IMR-90 (cell line): Measurements from ENCODE around the gene AHSG.

Experiments used
- BHLHE40 ChIP-seq: fragments of 150-350 bp; IDR thresholded peaks from 2 replicates; pipeline ENCODE4 v1.6.1; 2016; ENCODE audit warnings: mild to moderate bottlenecking, low read depth, low read length
- CEBPB ChIP-seq: IDR thresholded peaks from 2 replicates; pipeline ENCODE4 v1.6.1; 2012; ENCODE audit warnings: low read depth, low read length, improper control_type of control experiment
- CTCF ChIP-seq: conservative IDR thresholded peaks from 2 replicates; pipeline ENCODE4 v1.5.1; 2012; ENCODE audit warnings: mild to moderate bottlenecking, low read depth, low read length, improper control_type of control experiment
- FOS ChIP-seq: fragments of 150-350 bp; IDR thresholded peaks from 2 replicates; pipeline ENCODE4 v1.6.1; 2016; ENCODE audit warnings: low read depth, low read length
- MAFK ChIP-seq: IDR thresholded peaks from 2 replicates; pipeline ENCODE4 v1.6.1; 2012; ENCODE audit warnings: low read depth, low read length, improper control_type of control experiment
- MXI1 ChIP-seq: IDR thresholded peaks from 2 replicates; pipeline ENCODE4 v1.6.1; 2012; ENCODE audit warnings: low read depth, mild to moderate bottlenecking, low read length, moderate library complexity, borderline replicate concordance
- NFE2L2 ChIP-seq: fragments of 150-350 bp; IDR thresholded peaks from 2 replicates; pipeline ENCODE4 v1.6.1; 2016; ENCODE audit warnings: low read depth, mild to moderate bottlenecking, low read length
- POLR2A ChIP-seq: IDR thresholded peaks from 2 replicates; pipeline ENCODE4 v1.6.1; 2012; ENCODE audit warnings: mild to moderate bottlenecking, low read depth, low read length
- RAD21 ChIP-seq: IDR thresholded peaks from 2 replicates; pipeline ENCODE4 v1.6.1; 2012; ENCODE audit warnings: low read length, improper control_type of control experiment
- RCOR1 ChIP-seq: IDR thresholded peaks from 2 replicates; pipeline ENCODE4 v1.6.1; 2012; ENCODE audit warnings: mild to moderate bottlenecking, low read length, improper control_type of control experiment; ENCODE audit not compliant: insufficient replicate concordance
- RFX5 ChIP-seq: IDR thresholded peaks from 2 replicates; pipeline ENCODE4 v1.8.0; 2012; ENCODE audit warnings: low read depth, mild to moderate bottlenecking, low read length, moderate library complexity
- SMC3 ChIP-seq: fragments of 150-350 bp; IDR thresholded peaks from 2 replicates; pipeline ENCODE4 v1.6.1; 2016; ENCODE audit warnings: low read depth, mild to moderate bottlenecking, antibody characterized with exemption, low read length, moderate library complexity
- USF2 ChIP-seq: fragments of 150-350 bp; IDR thresholded peaks from 2 replicates; pipeline ENCODE4 v1.6.1; 2017; ENCODE audit warnings: mild to moderate bottlenecking, antibody characterized with exemption, low read length, low read depth

- TF ChIP-seq POLR2A (no peak), CTCF (no peak), RFX5 (no peak), USF2 (no peak), FOS (no peak), RAD21 (no peak), SMC3 (no peak), CEBPB (no peak), MAFK (no peak), RCOR1 (no peak), NFE2L2 (no peak), MXI1 (no peak), BHLHE40 (no peak)
Measured at GRCh38 chr3:186668426-186668825, 55.6 kb downstream of the AHSG start.
